ENCODE results near the gene PPP1R18.
"Not testable (repeated sequence)": the region's sequence is repeated elsewhere in the genome, so short reads cannot be mapped to it uniquely, and the experiment has no call there.

The PPP1R18 gene

GRCh38 chr6:30686009-30686907 is at the start of gene PPP1R18:
Gene PPP1R18, minus strand, starts transcription at chr6:30686645. Its CDS starts 627 bp downstream, at chr6:30686018.
- peak; percentile 73 to 79 (median 73) for DNase-seq (ENCODE audit: low read depth in 3 of 3)

GRCh38 chr6:30735668-30736314 is 49.3 kb upstream of the PPP1R18 start:
- no peak for DNase-seq (ENCODE audit: low read depth in 3 of 3)

- no peak for DNase-seq (ENCODE audit: low read depth in 3 of 3)
Measured at GRCh38 chr6:30732237-30732943, 45.9 kb upstream of the PPP1R18 start.

DNA sequence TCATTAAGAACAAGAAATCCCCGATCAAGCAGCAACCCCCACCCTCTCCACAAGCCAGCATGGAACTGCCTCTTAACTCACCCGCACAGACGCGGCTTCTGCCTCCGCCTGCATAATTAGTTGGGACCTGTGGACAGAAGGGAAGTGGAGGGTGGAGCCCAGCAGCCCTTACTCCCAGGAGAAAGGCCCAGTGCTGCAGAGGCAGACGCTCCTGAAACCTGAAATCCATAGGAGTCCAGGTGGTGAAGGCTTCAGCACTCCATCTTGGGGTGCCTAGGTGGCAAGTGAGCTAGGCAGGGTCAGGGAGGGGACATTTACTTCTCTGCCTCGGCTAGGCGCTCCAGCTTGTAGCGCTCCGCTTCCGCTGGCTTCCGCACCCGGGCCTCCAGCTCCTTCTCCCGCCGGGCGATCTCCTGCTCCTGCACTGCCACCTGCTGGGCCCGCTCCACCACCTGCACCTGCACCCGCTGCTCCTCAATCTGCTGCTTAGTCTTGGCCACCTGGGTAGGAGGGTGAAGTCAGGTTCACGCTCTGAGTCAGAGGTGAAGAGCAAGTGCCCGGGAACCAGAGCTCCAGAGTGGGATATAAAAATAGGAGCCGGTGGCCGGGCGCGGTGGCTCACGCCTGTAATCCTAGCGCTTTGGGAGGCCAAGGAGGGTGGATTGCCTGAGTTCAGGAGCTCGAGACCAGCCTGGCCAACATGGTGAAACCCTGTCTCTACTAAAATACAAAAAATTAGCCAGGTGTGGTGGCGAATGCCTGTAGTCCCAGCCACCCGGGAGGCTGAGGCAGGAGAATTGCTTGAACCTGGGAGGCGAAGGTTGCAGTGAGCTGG is 44.4 kb upstream of the PPP1R18 start:
- peak; percentile 73 to 85 (median 82) for DNase-seq (ENCODE audit: low read depth in 3 of 3)

DNA sequence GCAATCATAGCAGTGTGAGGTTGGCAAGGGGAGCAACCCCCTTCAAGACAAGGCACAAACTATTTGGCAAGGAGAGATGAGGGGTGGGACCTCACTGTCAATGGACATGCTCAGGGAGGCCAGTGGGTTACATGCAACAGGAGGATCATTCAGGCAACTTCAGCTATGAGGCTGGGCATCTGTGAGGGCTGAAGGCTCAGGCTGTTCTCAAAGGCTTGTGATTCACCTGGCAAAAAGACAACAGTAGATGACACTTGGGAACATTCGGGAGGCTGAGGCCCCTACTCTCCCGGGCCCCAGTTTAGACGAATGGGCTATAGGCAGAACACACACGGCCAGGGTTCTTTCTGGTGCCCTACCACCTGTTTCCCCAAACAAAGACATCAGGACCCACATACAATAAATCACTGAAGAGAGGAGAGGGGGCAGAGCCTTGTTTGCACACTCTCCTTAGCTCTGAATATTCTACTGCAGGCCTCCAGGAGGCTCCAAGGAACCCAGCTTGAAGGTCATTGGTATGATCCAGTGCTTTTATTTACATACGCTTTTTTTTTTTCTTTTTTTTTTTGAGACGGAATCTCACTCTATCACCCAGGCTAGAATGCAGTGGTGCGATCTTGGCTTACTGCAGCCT is 41.6 kb upstream of the PPP1R18 start:
- DNase-seq (ENCODE audit: low read depth in 3 of 3), result no peak

GRCh38 chr6:30726506-30727413 is 40.3 kb upstream of the PPP1R18 start:
- no peak for DNase-seq (ENCODE audit: low read depth in 3 of 3)

DNA sequence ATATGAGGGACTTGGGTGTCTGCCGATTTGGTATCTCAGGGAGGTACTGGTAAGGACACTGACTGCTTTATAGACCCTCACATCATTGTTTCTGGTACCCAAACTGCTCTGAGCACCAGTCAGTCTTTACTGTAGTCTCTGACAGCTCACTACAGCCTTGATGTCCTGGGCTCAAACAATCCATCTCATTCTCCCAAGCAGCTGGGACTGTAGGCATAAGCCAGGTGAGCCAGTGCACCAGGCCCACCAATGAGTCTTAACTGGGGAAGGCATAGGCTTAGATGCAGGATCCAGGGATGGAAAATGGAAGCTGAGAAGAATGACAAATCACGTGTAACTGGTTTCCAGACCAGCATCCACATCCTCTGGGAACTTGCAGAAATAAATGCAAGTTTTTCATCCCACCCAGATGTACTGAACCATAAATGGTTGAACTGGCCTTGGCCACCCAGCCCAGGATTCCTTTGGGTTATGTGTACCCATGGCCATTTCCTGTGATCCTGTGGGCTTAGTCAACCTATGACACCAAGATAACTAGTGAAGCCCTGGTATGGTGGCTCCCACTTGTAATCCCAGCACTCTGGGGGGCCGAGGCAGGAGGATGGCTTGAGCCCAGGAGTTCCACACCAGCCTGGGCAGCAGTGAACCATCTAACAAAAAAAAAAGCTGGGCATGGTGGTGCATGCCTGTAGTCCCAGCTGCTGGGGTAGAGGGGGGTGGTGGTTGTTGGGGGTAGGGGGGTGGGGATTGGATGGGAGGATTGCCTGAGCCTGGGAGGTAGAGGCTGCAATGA is 39.5 kb upstream of the PPP1R18 start:
- no peak for DNase-seq (ENCODE audit: low read depth in 3 of 3)

DNA sequence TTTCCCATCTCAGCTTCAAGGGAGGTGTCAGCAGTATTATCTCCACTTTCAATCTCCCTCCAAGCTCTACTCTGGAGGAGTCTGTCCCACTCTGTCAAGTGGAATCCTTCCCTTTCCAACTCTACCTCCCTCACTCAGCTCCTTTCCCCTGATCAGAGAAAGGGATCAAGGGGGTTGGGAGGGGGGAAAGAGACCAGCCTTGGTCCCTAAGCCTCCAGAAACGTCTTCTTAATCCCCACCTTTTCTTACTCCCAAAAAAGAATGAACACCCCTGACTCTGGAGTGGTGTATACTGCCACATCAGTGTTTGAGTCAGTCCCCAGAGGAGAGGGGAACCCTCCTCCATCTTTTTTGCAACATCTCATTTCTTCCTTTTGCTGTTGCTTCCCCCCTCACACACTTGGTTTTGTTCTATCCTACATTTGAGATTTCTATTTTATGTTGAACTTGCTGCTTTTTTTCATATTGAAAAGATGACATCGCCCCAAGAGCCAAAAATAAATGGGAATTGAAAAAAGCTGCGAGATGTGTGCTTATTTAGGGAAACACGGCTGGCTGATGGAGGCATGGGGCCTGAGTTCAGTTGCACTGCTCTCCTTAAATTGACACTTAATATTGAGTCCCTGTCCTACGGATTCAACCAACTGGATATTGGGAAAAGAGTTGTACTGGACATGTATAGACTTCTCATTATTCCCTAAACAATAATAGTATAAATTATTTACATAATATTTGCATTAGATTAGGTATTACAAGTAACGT is 38.6 kb upstream of the PPP1R18 start:
- DNase-seq (ENCODE audit: low read depth in 3 of 3), result no peak

DNA sequence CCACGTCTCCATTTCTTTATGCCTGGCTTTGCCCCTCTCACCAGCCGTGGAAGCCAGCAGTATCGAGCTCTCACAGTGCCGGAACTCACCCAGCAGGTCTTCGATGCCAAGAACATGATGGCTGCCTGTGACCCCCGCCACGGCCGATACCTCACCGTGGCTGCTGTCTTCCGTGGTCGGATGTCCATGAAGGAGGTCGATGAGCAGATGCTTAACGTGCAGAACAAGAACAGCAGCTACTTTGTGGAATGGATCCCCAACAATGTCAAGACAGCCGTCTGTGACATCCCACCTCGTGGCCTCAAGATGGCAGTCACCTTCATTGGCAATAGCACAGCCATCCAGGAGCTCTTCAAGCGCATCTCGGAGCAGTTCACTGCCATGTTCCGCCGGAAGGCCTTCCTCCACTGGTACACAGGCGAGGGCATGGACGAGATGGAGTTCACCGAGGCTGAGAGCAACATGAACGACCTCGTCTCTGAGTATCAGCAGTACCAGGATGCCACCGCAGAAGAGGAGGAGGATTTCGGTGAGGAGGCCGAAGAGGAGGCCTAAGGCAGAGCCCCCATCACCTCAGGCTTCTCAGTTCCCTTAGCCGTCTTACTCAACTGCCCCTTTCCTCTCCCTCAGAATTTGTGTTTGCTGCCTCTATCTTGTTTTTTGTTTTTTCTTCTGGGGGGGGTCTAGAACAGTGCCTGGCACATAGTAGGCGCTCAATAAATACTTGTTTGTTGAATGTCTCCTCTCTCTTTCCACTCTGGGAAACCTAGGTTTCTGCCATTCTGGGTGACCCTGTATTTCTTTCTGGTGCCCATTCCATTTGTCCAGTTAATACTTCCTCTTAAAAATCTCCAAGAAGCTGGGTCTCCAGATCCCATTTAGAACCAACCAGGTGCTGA is 37.6 kb upstream of the PPP1R18 start:
- DNase-seq (ENCODE audit: low read depth in 3 of 3), result not testable (repeated sequence)

- not testable (repeated sequence) for DNase-seq (ENCODE audit: low read depth in 3 of 3)
Measured at GRCh38 chr6:30723159-30723842, 36.9 kb upstream of the PPP1R18 start.

DNA sequence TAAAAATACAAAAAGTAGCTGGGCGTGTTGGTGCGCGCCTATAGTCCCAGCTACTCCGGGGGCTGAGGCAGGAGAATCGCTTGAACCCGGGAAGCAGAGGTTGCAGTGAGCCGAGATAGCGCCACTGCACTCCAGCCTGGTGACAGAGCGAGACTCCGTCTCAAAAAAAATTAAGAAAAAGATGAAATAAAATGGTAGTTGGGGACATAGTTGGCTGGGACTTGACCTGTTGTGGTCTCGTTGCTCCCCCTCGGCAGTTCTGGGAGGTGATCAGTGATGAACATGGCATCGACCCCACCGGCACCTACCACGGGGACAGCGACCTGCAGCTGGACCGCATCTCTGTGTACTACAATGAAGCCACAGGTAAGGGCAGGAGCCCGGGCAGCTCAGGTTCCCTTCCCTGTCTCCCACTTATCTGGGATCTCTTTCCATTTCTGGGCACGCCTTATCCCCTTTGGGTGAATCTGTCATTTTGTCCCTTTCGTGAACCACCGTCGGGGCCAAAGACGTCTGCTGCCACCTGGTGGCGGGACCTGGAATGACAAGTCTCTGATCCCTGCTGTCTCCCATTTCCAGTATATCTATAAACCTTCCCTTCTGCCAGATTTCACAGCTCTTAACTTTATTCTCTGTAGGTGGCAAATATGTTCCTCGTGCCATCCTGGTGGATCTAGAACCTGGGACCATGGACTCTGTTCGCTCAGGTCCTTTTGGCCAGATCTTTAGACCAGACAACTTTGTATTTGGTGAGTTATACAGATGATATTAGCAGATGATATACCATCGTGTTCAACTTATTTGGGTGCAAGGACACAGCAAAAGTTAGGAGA is 36.1 kb upstream of the PPP1R18 start:
- DNase-seq (ENCODE audit: low read depth in 3 of 3), result peak in 2 of 3 donors; percentile 75 to 77

GRCh38 chr6:30722025-30722279 is 35.5 kb upstream of the PPP1R18 start:
- DNase-seq (ENCODE audit: low read depth in 3 of 3), result not testable (repeated sequence)

GRCh38 chr6:30721198-30722024 is 35.0 kb upstream of the PPP1R18 start:
- DNase-seq (ENCODE audit: low read depth in 3 of 3), result peak; percentile 90 to 96 (median 90)

DNA sequence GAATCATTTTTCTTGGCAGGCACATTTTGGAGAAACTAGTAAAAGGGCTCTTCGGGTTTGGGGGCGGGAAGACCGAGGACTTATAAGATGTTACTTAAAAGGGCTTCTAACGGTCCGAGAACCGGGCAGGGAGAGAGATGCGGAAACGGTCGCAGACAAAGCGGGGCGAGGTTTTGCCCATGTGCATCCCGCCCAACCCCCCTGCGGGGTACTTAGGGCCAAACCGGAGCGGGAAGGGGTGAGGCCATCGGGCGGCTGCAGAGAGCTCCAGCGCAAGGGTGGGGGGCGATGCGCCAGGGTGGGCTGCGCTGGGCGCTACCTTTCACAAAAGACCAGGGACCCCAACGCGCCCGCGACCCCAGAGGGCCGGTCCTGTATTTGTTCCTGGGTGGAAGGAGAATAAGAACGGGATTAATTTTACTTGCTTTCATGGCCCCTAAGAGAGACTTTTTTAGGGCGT is 34.3 kb upstream of the PPP1R18 start:
- no peak for DNase-seq (ENCODE audit: low read depth in 3 of 3)
